ENCODE results near the gene NARS2.

DNA sequence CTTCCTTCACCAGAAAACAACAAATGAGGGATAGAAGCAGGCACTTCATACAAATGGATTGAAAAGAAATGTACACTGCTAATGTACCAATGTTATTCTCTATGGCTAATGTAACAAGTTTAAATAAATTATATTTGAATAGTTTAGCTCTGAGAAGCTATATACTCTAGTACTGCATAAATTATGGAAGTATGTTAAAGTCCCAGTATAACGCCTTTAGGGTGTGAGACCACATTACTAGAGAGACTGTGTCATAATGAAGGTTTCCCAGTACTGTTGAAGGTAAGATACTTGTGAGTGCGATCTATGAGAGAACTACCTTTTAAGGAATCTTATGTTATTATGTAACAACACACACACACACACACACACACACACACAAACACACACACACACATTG lies 117.2 kb downstream of the NARS2 start:
- TF ChIP-seq, protein P1, sequence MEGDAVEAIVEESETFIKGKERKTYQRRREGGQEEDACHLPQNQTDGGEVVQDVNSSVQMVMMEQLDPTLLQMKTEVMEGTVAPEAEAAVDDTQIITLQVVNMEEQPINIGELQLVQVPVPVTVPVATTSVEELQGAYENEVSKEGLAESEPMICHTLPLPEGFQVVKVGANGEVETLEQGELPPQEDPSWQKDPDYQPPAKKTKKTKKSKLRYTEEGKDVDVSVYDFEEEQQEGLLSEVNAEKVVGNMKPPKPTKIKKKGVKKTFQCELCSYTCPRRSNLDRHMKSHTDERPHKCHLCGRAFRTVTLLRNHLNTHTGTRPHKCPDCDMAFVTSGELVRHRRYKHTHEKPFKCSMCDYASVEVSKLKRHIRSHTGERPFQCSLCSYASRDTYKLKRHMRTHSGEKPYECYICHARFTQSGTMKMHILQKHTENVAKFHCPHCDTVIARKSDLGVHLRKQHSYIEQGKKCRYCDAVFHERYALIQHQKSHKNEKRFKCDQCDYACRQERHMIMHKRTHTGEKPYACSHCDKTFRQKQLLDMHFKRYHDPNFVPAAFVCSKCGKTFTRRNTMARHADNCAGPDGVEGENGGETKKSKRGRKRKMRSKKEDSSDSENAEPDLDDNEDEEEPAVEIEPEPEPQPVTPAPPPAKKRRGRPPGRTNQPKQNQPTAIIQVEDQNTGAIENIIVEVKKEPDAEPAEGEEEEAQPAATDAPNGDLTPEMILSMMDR (IDR thresholded peaks at IDR 0.05; ENCODE audit: low read length): no peak
- TF ChIP-seq EZH2 (IDR thresholded peaks at IDR 0.05; ENCODE audit: borderline replicate concordance, low read length): no peak
